K562 (cell line): Measurements from ENCODE around the gene KPTN. TPM values are rescaled to one million over a fixed set of nuclear protein-coding genes. Genes with fewer than 3 reads are reported as not detected.

Experiments
- ARID2 ChIP-seq: fragments of 450-650 bp; IDR thresholded peaks from 2 replicates; pipeline ENCODE4 v1.6.1; 2017; ENCODE audit warnings: antibody characterized with exemption, mild to moderate bottlenecking
- ELF4 ChIP-seq: fragments of 450-650 bp; formaldehyde crosslinking; IDR thresholded peaks from 2 replicates; pipeline ENCODE4 v1.4.0; 2022; ENCODE audit warnings: missing genetic modification characterization
- EP300 ChIP-seq: IDR thresholded peaks from 2 replicates; pipeline ENCODE4 v1.6.1; 2012; ENCODE audit warnings: low read length, improper control_type of control experiment
- FOXJ2 ChIP-seq: fragments of 200-800 bp; sonication (Bioruptor generic); IDR thresholded peaks from 2 replicates; pipeline ENCODE4 v1.6.1; 2016; ENCODE audit warnings: missing genetic modification characterization, missing compliant biosample characterization
- KAT8 ChIP-seq: fragments of 450-650 bp; IDR thresholded peaks from 2 replicates; pipeline ENCODE4 v1.6.1; 2016; ENCODE audit warnings: low read depth, mild to moderate bottlenecking
- NFATC3 ChIP-seq: fragments of 450-650 bp; IDR thresholded peaks from 2 replicates; pipeline ENCODE4 v1.6.1; 2017; ENCODE audit warnings: mild to moderate bottlenecking
- NR3C1 ChIP-seq: sonication (generic); formaldehyde crosslinking; IDR thresholded peaks from 2 replicates; pipeline ENCODE4 v1.8.1; 2022; ENCODE audit warnings: missing genetic modification reagents
- SRF ChIP-seq, 2 experiments: fragments of 250-450, 450-650 bp in 1 of 2; sonication (Bioruptor Pico) in 1 of 2; sonication (generic) in 1 of 2; formaldehyde crosslinking; IDR thresholded peaks; 2 replicates each; pipeline versions ENCODE4 v1.5.0 to v1.5.1; 2020 to 2022; ENCODE audit warnings: mild to moderate bottlenecking in 1 of 2, missing genetic modification reagents in 1 of 2
- SRSF9 ChIP-seq: fragments of 200-400 bp; formaldehyde crosslinking; IDR thresholded peaks from 2 replicates; pipeline ENCODE4 v1.6.1; 2017; ENCODE audit warnings: low read depth, low read length, borderline replicate concordance
- TAF1 ChIP-seq: IDR thresholded peaks from 2 replicates; pipeline ENCODE4 v1.6.1; 2011; ENCODE audit warnings: mild to moderate bottlenecking, low read length, moderate library complexity; ENCODE audit not compliant: insufficient read depth, control insufficient read depth, severe bottlenecking; ENCODE audit errors: extremely low read depth
- ZNF311 ChIP-seq: fragments of 250-450 bp; sonication (Bioruptor Pico); IDR thresholded peaks from 2 replicates; pipeline ENCODE4 v1.4.0; 2020; ENCODE audit warnings: mild to moderate bottlenecking, moderate library complexity
- ZNF76 ChIP-seq: fragments of 250-450 bp; sonication (Bioruptor Pico); IDR thresholded peaks from 2 replicates; pipeline ENCODE4 v1.4.0; 2020; ENCODE audit warnings: mild to moderate bottlenecking, moderate library complexity, borderline replicate concordance
- polyA plus RNA-seq, 8 experiments: library from polyadenylated mRNA; depleted of rRNA in 4 of 8; stranded (reverse) in 5 of 8; unstranded in 3 of 8; fragments of >200 nt; fragmentation: Nextera tagmentation in 2 of 8; fragmentation: Illumina TruSeq in 1 of 8; extraction: Ambion mirVana in 2 of 8; extraction: Trizol in 1 of 8; gene quantifications; 2 replicates each; pipeline versions ENCODE4 v1.2.1 to v1.2.3, GENCODE V29; 2011 to 2014; ENCODE audit warnings: inconsistent platforms in 1 of 8, missing spikeins in 1 of 8
- total RNA-seq, 7 experiments: library from RNA; depleted of rRNA in 6 of 7; stranded (reverse); fragments of >200 nt in 6 of 7; fragmentation: Illumina TruSeq in 2 of 7; extraction: Trizol in 2 of 7; gene quantifications; 2 replicates each; pipeline versions ENCODE4 v1.2.1 to v1.2.3, GENCODE V29; 2011 to 2021; ENCODE audit warnings: low replicate concordance in 1 of 7
- TF ChIP-seq, protein P1 (sequence below), 3 experiments: IDR thresholded peaks in 2 of 3; conservative IDR thresholded peaks in 1 of 3; 2 replicates each; pipeline ENCODE4 v1.5.1; 2011 to 2012; ENCODE audit warnings: low read length in 3 of 3, mild to moderate bottlenecking in 3 of 3, control low read depth in 2 of 3, improper control_type of control experiment in 1 of 3, inconsistent platforms in 1 of 3, low read depth in 1 of 3, mixed read lengths in 1 of 3, moderate library complexity in 1 of 3; ENCODE audit not compliant: insufficient read depth in 2 of 3
- TF ChIP-seq, protein P2 (sequence below): sonication (generic); formaldehyde crosslinking; IDR thresholded peaks from 2 replicates; pipeline ENCODE4 v1.8.1; 2023; ENCODE audit warnings: missing genetic modification reagents, mild to moderate bottlenecking, borderline replicate concordance
- TF ChIP-seq, protein P3 (sequence below): IDR thresholded peaks from 2 replicates; pipeline ENCODE4 v1.6.1; 2014; ENCODE audit warnings: antibody characterized with exemption
- TF ChIP-seq, protein P4 (sequence below), 2 experiments: IDR thresholded peaks in 1 of 2; conservative IDR thresholded peaks in 1 of 2; 2 replicates each; pipeline ENCODE4 v1.6.1; 2016; ENCODE audit warnings: low read depth in 2 of 2, mild to moderate bottlenecking in 1 of 2, missing compliant biosample characterization in 1 of 2, missing genetic modification characterization in 1 of 2, moderate library complexity in 1 of 2

KPTN gene
- total and polyA plus RNA-seq, 9 of the 15 experiments (the other 6 are each of a cell fraction or from before 2014, with no cell fraction given), result 0.56 to 18.2 (median 8.5) TPM

DNA sequence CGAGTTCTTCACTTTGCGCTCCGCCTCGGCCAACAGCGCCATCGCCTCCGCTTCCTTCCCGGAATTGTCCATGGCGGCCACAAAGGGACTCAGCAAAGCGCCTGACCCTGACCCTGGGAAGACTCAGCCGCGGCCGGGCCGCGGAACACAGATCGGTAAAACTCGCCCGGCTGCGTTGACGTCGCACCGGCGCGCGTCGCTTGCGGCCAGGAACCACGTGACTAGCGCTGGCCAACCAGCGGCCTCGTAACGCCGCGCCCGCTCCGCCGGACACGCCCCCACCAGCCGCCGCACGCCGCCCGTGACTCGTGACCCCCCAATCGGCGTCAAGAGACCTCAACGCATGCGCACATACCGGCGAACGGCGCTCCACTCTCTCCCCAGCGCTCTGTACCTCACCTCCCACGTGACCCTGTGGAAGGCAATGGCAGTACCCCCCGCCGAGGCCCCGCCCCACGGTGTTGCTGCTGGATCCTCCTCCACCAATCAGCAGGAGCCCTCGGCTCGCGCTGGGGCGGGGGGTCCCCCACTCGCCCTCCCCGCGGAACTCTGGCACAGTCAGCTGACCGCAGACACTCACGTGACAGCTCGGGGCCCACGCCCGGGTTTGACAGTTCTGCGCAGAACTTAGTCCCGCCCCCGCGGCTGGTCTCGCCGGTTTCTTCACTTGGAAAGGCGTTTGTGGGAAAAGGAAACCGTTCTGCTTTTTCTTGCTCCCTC is 31.0 kb upstream of the KPTN start, which contains the start of gene NAPA (continued):
- TF ChIP-seq, protein P1, sequence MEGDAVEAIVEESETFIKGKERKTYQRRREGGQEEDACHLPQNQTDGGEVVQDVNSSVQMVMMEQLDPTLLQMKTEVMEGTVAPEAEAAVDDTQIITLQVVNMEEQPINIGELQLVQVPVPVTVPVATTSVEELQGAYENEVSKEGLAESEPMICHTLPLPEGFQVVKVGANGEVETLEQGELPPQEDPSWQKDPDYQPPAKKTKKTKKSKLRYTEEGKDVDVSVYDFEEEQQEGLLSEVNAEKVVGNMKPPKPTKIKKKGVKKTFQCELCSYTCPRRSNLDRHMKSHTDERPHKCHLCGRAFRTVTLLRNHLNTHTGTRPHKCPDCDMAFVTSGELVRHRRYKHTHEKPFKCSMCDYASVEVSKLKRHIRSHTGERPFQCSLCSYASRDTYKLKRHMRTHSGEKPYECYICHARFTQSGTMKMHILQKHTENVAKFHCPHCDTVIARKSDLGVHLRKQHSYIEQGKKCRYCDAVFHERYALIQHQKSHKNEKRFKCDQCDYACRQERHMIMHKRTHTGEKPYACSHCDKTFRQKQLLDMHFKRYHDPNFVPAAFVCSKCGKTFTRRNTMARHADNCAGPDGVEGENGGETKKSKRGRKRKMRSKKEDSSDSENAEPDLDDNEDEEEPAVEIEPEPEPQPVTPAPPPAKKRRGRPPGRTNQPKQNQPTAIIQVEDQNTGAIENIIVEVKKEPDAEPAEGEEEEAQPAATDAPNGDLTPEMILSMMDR (IDR thresholded peaks at IDR 0.05 in 2 of 3, conservative IDR thresholded peaks at IDR 0.05 in 1 of 3; ENCODE audit: insufficient read depth in 2 of 3, low read depth in 1 of 3, low read length in 3 of 3), result no peak
- TF ChIP-seq EP300, result peak; percentile 50
- TF ChIP-seq ARID2, result no peak
- no peak for TF ChIP-seq ZNF76 (CRISPR knock-in tag)
- TF ChIP-seq ZNF311 (CRISPR knock-in tag), result no peak
- TF ChIP-seq KAT8, result no peak
- TF ChIP-seq SRSF9, result no peak
- TF ChIP-seq TAF1, result peak; percentile 39
- peak; percentile 65; the same call in 1 of the 2 replicates for TF ChIP-seq FOXJ2 (tag)
- TF ChIP-seq, protein P2, sequence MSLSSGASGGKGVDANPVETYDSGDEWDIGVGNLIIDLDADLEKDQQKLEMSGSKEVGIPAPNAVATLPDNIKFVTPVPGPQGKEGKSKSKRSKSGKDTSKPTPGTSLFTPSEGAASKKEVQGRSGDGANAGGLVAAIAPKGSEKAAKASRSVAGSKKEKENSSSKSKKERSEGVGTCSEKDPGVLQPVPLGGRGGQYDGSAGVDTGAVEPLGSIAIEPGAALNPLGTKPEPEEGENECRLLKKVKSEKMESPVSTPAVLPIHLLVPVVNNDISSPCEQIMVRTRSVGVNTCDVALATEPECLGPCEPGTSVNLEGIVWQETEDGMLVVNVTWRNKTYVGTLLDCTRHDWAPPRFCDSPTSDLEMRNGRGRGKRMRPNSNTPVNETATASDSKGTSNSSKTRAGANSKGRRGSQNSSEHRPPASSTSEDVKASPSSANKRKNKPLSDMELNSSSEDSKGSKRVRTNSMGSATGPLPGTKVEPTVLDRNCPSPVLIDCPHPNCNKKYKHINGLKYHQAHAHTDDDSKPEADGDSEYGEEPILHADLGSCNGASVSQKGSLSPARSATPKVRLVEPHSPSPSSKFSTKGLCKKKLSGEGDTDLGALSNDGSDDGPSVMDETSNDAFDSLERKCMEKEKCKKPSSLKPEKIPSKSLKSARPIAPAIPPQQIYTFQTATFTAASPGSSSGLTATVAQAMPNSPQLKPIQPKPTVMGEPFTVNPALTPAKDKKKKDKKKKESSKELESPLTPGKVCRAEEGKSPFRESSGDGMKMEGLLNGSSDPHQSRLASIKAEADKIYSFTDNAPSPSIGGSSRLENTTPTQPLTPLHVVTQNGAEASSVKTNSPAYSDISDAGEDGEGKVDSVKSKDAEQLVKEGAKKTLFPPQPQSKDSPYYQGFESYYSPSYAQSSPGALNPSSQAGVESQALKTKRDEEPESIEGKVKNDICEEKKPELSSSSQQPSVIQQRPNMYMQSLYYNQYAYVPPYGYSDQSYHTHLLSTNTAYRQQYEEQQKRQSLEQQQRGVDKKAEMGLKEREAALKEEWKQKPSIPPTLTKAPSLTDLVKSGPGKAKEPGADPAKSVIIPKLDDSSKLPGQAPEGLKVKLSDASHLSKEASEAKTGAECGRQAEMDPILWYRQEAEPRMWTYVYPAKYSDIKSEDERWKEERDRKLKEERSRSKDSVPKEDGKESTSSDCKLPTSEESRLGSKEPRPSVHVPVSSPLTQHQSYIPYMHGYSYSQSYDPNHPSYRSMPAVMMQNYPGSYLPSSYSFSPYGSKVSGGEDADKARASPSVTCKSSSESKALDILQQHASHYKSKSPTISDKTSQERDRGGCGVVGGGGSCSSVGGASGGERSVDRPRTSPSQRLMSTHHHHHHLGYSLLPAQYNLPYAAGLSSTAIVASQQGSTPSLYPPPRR (CRISPR knock-in tag), result no peak
- no peak for TF ChIP-seq NR3C1 (CRISPR knock-in tag)
- TF ChIP-seq NFATC3, result no peak
- TF ChIP-seq, protein P3, sequence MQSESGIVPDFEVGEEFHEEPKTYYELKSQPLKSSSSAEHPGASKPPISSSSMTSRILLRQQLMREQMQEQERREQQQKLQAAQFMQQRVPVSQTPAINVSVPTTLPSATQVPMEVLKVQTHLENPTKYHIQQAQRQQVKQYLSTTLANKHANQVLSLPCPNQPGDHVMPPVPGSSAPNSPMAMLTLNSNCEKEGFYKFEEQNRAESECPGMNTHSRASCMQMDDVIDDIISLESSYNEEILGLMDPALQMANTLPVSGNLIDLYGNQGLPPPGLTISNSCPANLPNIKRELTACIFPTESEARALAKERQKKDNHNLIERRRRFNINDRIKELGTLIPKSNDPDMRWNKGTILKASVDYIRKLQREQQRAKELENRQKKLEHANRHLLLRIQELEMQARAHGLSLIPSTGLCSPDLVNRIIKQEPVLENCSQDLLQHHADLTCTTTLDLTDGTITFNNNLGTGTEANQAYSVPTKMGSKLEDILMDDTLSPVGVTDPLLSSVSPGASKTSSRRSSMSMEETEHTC, result peak; percentile 94
- peak in 1 of 2 experiments; percentile 71; a peak in 2 of 4 replicates for TF ChIP-seq SRF (CRISPR knock-in tag; IDR thresholded peaks at IDR 0.05)
- TF ChIP-seq, protein P4, sequence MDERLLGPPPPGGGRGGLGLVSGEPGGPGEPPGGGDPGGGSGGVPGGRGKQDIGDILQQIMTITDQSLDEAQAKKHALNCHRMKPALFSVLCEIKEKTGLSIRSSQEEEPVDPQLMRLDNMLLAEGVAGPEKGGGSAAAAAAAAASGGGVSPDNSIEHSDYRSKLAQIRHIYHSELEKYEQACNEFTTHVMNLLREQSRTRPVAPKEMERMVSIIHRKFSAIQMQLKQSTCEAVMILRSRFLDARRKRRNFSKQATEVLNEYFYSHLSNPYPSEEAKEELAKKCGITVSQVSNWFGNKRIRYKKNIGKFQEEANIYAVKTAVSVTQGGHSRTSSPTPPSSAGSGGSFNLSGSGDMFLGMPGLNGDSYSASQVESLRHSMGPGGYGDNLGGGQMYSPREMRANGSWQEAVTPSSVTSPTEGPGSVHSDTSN (CRISPR knock-in tag; IDR thresholded peaks at IDR 0.05; ENCODE audit: low read depth), result no peak
- TF ChIP-seq, protein P4 (tag; conservative IDR thresholded peaks at IDR 0.05; ENCODE audit: low read depth), result peak; percentile 50
- no peak for TF ChIP-seq ELF4 (CRISPR knock-in tag)
